Measurements from ENCODE around the gene UBA6.
"Not testable (repeated sequence)": the region's sequence is repeated elsewhere in the genome, so short reads cannot be mapped to it uniquely, and the experiment has no call there.

The UBA6 gene

GRCh38 chr4:67651536-67651935 lies 49.4 kb downstream of the UBA6 start:
- DNase-seq (ENCODE audit: low read depth), result no peak
- TF ChIP-seq CTCF (conservative IDR thresholded peaks at IDR 0.05; ENCODE audit: control insufficient read depth, insufficient read depth, low read depth, low read length), result no peak
- H3K4me3 ChIP-seq (ENCODE audit: control insufficient read depth, low read depth, low read length), result no peak overlapping the region

- no peak overlapping the region for H3K4me3 ChIP-seq (ENCODE audit: control insufficient read depth, low read depth, low read length)
- no peak for TF ChIP-seq CTCF (conservative IDR thresholded peaks at IDR 0.05; ENCODE audit: control insufficient read depth, insufficient read depth, low read depth, low read length)
- DNase-seq (ENCODE audit: low read depth), result no peak
Measured at GRCh38 chr4:67638136-67638535, 62.8 kb downstream of the UBA6 start.

- DNase-seq (ENCODE audit: low read depth); H3K4me3 ChIP-seq (ENCODE audit: control insufficient read depth, low read depth, low read length): not testable (repeated sequence)
Measured at GRCh38 chr4:67636978-67637377, 64.0 kb downstream of the UBA6 start.

- H3K4me3 ChIP-seq (ENCODE audit: control insufficient read depth, low read depth, low read length), result no peak overlapping the region
- no peak for DNase-seq (ENCODE audit: low read depth)
- no peak for TF ChIP-seq CTCF (conservative IDR thresholded peaks at IDR 0.05; ENCODE audit: control insufficient read depth, insufficient read depth, low read depth, low read length)
Measured at GRCh38 chr4:67635331-67635730, 65.6 kb downstream of the UBA6 start.

GRCh38 chr4:67634741-67635140 lies 66.2 kb downstream of the UBA6 start:
- H3K4me3 ChIP-seq (ENCODE audit: control insufficient read depth, low read depth, low read length), result no peak overlapping the region
- DNase-seq (ENCODE audit: low read depth), result no peak
- no peak for TF ChIP-seq CTCF (conservative IDR thresholded peaks at IDR 0.05; ENCODE audit: control insufficient read depth, insufficient read depth, low read depth, low read length)

- DNase-seq (ENCODE audit: low read depth), result no peak
- TF ChIP-seq CTCF (conservative IDR thresholded peaks at IDR 0.05; ENCODE audit: control insufficient read depth, insufficient read depth, low read depth, low read length), result no peak
- no peak overlapping the region for H3K4me3 ChIP-seq (ENCODE audit: control insufficient read depth, low read depth, low read length)
Measured at GRCh38 chr4:67632492-67632891, 68.5 kb downstream of the UBA6 start.

GRCh38 chr4:67624939-67625338 lies 76.0 kb downstream of the UBA6 start:
- no peak overlapping the region for H3K4me3 ChIP-seq (ENCODE audit: control insufficient read depth, low read depth, low read length)
- no peak for TF ChIP-seq CTCF (conservative IDR thresholded peaks at IDR 0.05; ENCODE audit: control insufficient read depth, insufficient read depth, low read depth, low read length)
- no peak for DNase-seq (ENCODE audit: low read depth)
